CD4-positive, alpha-beta T cell (primary cell): Measurements from ENCODE around the gene PCK1. TPM values are rescaled to one million over a fixed set of nuclear protein-coding genes. Genes with fewer than 3 reads are reported as not detected.

Experiments used
- ATAC-seq: fragments of 200-7000 bp; cut with Tn5 transposase; one replicate; pipeline ENCODE4 v1.10.0; 2022; ENCODE audit warnings: mild to moderate bottlenecking; ENCODE audit not compliant: poor library complexity
- CTCF ChIA-PET: fragments of 350-600 bp; sonication (Branson Sonifier 250); formaldehyde crosslinking; loops from one replicate; lab custom pipeline; 2021; ENCODE audit warnings: antibody characterized with exemption, inconsistent platforms; lab: Charles Lee
- POLR2A ChIA-PET: fragments of 350-600 bp; sonication (Branson Sonifier 250); formaldehyde crosslinking; loops from one replicate; lab custom pipeline; 2021; ENCODE audit warnings: antibody characterized with exemption, inconsistent platforms; lab: Charles Lee
- DNase-seq, 14 experiments: peaks; one replicate each; pipeline ENCODE4 v3.0.0-alpha.2; 2013 to 2020; ENCODE audit warnings: mixed read lengths in 2 of 14
- H3K27ac ChIP-seq, 2 donors: one replicate each; pipeline versions ENCODE4 v1.5.1 to v1.7.0; 2013; ENCODE audit warnings: low read length in 2 of 2, low read depth in 1 of 2, mild to moderate bottlenecking in 1 of 2
- H3K27me3 ChIP-seq, 2 experiments: 1 replicate in 1 of 2; 2 replicates in 1 of 2; pipeline versions ENCODE4 v1.6.1 to v1.7.0; 2013; ENCODE audit warnings: low read length in 2 of 2, control low read depth in 1 of 2, mild to moderate bottlenecking in 1 of 2, moderate library complexity in 1 of 2; ENCODE audit not compliant: insufficient read depth in 2 of 2, control insufficient read depth in 1 of 2
- H3K36me3 ChIP-seq: one replicate; pipeline ENCODE4 v1.6.1; 2013; ENCODE audit warnings: low read length, control low read depth; ENCODE audit not compliant: insufficient read depth
- H3K4me1 ChIP-seq: one replicate; pipeline ENCODE4 v1.6.1; 2013; ENCODE audit warnings: low read length, control low read depth; ENCODE audit not compliant: insufficient read depth
- H3K4me3 ChIP-seq: one replicate; pipeline ENCODE4 v1.5.1; 2013; ENCODE audit warnings: mild to moderate bottlenecking, low read length, moderate library complexity
- H3K9me3 ChIP-seq, 2 experiments: 1 replicate in 1 of 2; 2 replicates in 1 of 2; pipeline versions ENCODE4 v1.6.1 to v1.7.0; 2013; ENCODE audit warnings: low read length in 2 of 2, mild to moderate bottlenecking in 2 of 2, control low read depth in 1 of 2, moderate library complexity in 1 of 2; ENCODE audit not compliant: control insufficient read depth in 1 of 2, insufficient read depth in 1 of 2
- H3K27ac Mint-ChIP-seq: one replicate; pipeline ENCODE4 v1.8.0; 2020; ENCODE audit warnings: mixed read lengths
- H3K27me3 Mint-ChIP-seq: one replicate; pipeline ENCODE4 v1.8.0; 2021; ENCODE audit warnings: mixed read lengths
- H3K36me3 Mint-ChIP-seq: one replicate; pipeline ENCODE4 v1.8.0; 2021; ENCODE audit warnings: low read depth, mixed read lengths
- H3K4me1 Mint-ChIP-seq: one replicate; pipeline ENCODE4 v1.8.0; 2021; ENCODE audit warnings: low read depth, mixed read lengths
- H3K4me3 Mint-ChIP-seq: one replicate; pipeline ENCODE4 v1.8.0; 2020; ENCODE audit warnings: mild to moderate bottlenecking, mixed read lengths
- H3K9me3 Mint-ChIP-seq: one replicate; pipeline ENCODE4 v1.8.0; 2020; ENCODE audit warnings: mixed read lengths
- intact Hi-C, 2 experiments: fragments of 100-400 bp; cut with DNase I in 1 of 2; cut with micrococcal nuclease in 1 of 2; formaldehyde crosslinking; loops; one replicate each; pipeline versions ENCODE4 v1.15.1 to v1.9.0; 2023 to 2025; cut with DNase I, micrococcal nuclease
- total RNA-seq, 174 experiments: library from RNA in 2 of 174; stranded (reverse) in 2 of 174; gene quantifications; one replicate each; pipeline ENCODE4 v1.2.3 and lab custom pipeline; 2021 to 2026
- TF ChIP-seq, protein P1 (sequence below): fragments of 200-600 bp; IDR thresholded peaks from one replicate; pipeline ENCODE4 v1.8.0; 2022; ENCODE audit warnings: antibody characterized with exemption, mild to moderate bottlenecking

Gene PCK1
- total RNA-seq, 2 experiments from 2014 or later = not detected

DNA sequence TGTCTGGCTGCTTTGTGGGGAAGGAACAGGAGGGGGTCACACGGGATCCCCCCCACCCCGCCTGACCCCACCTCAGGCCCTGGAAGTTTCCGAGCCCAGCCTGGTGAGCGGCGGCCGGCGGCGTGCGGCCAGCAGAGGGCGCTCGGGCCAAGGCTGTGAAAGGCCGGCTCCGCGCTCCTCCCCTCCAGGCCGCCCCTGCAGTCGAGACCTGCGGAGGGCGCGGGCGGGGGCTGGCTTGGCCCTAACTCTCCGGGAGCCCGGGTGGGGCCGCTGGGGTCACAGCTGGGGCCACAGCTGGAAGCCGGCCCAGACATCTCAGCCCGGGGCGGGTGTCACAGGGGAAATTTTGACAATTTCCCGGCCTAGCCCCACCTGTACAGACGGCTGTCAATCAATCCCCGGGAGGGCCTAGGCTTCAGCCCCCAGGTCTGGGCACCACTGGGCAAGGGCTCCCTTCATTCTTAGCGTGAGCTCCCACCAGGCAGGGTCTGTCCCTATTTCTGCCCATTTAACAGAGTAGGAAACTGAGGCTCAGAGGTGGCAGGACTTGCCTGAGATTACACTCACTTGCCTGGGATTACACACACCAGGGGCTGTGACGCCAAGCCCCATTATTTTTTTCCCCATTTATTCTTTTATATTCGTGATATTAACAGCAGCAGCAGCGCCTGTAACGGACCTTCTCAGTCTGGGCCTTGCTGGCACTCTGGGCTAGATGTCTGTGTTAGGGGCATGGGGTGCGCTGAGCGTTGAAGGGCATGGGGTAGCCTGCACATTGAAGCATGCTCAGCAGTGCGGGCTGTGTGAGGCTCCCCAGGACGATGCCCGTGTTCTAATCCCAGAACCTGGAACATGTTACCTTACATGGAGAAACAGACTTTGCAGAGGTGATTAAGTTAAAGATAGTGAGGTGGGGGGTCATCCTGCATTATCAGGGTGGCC, 36.4 kb downstream of the PCK1 start:
- Histone ChIP-seq H3K4me1 (peaks cover 16% of the 10 kb centered on the region), H3K9me3 (no peaks in the 10 kb centered on the region), H3K36me3 (no peaks in the 10 kb centered on the region), H3K27me3 (no peaks in the 10 kb centered on the region), H3K27ac (no peak overlapping the region), H3K4me3 (peak overlapping the region; percentile 20)
- ChIA-PET CTCF (interaction anchor here (0.9 to 2.2 kb wide), 5 partner anchors 22 to 1047 kb away, joined by 3 to 9 read pairs (median 3); no protein-coding TSS in a partner anchor), POLR2A (no interaction called here)
- Mint-ChIP-seq H3K27ac (no peak overlapping the region), H3K36me3 (no peaks in the 10 kb centered on the region), H3K27me3 (peaks cover 5% of the 10 kb centered on the region), H3K4me1 (no peaks in the 10 kb centered on the region), H3K4me3 (no peak overlapping the region), H3K9me3 (no peaks in the 10 kb centered on the region)
- intact Hi-C loops = loop anchor here (1.0 to 5.0 kb wide), 7 partner anchors 55 to 612 kb away; no protein-coding TSS in a partner anchor
- TF ChIP-seq, protein P1, sequence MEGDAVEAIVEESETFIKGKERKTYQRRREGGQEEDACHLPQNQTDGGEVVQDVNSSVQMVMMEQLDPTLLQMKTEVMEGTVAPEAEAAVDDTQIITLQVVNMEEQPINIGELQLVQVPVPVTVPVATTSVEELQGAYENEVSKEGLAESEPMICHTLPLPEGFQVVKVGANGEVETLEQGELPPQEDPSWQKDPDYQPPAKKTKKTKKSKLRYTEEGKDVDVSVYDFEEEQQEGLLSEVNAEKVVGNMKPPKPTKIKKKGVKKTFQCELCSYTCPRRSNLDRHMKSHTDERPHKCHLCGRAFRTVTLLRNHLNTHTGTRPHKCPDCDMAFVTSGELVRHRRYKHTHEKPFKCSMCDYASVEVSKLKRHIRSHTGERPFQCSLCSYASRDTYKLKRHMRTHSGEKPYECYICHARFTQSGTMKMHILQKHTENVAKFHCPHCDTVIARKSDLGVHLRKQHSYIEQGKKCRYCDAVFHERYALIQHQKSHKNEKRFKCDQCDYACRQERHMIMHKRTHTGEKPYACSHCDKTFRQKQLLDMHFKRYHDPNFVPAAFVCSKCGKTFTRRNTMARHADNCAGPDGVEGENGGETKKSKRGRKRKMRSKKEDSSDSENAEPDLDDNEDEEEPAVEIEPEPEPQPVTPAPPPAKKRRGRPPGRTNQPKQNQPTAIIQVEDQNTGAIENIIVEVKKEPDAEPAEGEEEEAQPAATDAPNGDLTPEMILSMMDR = peak; percentile 94
- DNase-seq = peak; percentile 58 to 88 (median 71)
- peak; percentile 85 for ATAC-seq

DNA sequence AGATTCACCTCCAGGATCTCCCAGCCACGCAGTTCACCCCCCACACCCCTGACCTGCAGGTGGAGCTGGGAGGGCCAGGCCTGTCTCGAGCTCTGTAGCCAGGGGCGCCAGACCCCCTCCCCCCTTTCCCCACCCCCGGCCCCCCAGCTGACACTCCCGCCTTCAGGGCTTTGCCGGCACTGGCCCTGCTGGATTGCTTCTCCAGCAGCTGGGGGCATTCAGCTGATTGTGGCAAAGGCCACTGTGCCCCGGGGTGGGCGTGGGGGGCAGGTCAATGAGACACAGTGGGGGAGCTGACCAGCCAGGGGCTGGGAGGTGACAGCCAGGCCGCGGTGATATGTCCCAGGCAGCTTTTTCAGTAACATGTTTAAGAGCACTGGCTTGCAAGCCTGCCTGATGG, 37.1 kb downstream of the PCK1 start:
- no peak for ATAC-seq
- TF ChIP-seq, protein P1 = no peak
- Histone ChIP-seq H3K27me3 (no peaks in the 10 kb centered on the region), H3K4me1 (peaks cover 16% of the 10 kb centered on the region), H3K36me3 (no peaks in the 10 kb centered on the region), H3K9me3 (no peaks in the 10 kb centered on the region), H3K4me3 (no peak overlapping the region), H3K27ac (no peak overlapping the region)
- no peak for DNase-seq
- Mint-ChIP-seq H3K36me3 (no peaks in the 10 kb centered on the region), H3K4me1 (no peaks in the 10 kb centered on the region), H3K4me3 (no peak overlapping the region), H3K27ac (no peak overlapping the region), H3K9me3 (no peaks in the 10 kb centered on the region), H3K27me3 (peaks cover 5% of the 10 kb centered on the region)
- POLR2A ChIA-PET = interaction anchor here (1.1 kb wide), 1 partner anchor 31 kb away, joined by 3 read pairs; no protein-coding TSS in a partner anchor
- intact Hi-C loops = loop anchor here (5.0 kb wide), 2 partner anchors 54 to 489 kb away; no protein-coding TSS in a partner anchor
- CTCF ChIA-PET = interaction anchor here (0.6 to 1.0 kb wide), 3 partner anchors 214 to 582 kb away, joined by 3 read pairs; no protein-coding TSS in a partner anchor

DNA sequence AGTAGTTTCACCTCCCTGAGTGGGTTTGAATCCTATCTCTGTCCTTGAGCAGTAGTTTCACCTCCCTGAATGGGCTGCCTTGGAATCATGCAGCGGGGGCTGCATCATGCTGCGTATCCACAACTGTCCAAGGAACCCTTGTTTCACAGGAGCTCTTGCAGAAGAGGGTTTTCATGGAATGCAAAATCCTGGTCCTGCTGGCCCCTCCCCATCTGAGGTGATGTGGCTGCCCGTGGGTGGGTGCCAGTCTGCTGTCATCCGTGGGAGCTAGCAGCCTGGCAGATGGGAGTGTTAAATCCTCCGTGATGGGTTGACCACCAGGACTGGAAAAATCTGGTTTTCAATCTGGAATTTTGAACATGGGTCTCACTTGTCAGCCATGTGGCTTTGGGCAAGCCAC, 37.6 kb downstream of the PCK1 start:
- H3K27ac ChIP-seq = no peak overlapping the region
- H3K27me3 Mint-ChIP-seq = peaks cover 5% of the 10 kb centered on the region
- no peaks in the 10 kb centered on the region for H3K36me3 Mint-ChIP-seq
- no peak overlapping the region for H3K4me3 Mint-ChIP-seq
- TF ChIP-seq, protein P1 = no peak
- H3K4me1 ChIP-seq = peaks cover 16% of the 10 kb centered on the region
- H3K9me3 ChIP-seq = no peaks in the 10 kb centered on the region
- H3K4me1 Mint-ChIP-seq = no peaks in the 10 kb centered on the region
- H3K9me3 Mint-ChIP-seq = no peaks in the 10 kb centered on the region
- intact Hi-C loops = loop anchor here (5.0 kb wide), 2 partner anchors 54 to 489 kb away; no protein-coding TSS in a partner anchor
- no peaks in the 10 kb centered on the region for H3K27me3 ChIP-seq
- no peak overlapping the region for H3K27ac Mint-ChIP-seq
- ChIA-PET CTCF (interaction anchor here (0.6 to 0.8 kb wide), 2 partner anchors 215 to 581 kb away, joined by 3 read pairs; no protein-coding TSS in a partner anchor), POLR2A (interaction anchor here (0.7 to 1.1 kb wide), 2 partner anchors 31 to 1060 kb away, joined by 3 read pairs; no protein-coding TSS in a partner anchor)
- ATAC-seq (no peak), DNase-seq (no peak)
- peaks cover 3% of the 10 kb centered on the region for H3K36me3 ChIP-seq
- H3K4me3 ChIP-seq = no peak overlapping the region
